Vagina (tissue), 2 donors: Measurements from ENCODE around the gene GLCCI1. TPM values are rescaled to one million over a fixed set of nuclear protein-coding genes. Genes with fewer than 3 reads are reported as not detected.
"Not testable (repeated sequence)": the region's sequence is repeated elsewhere in the genome, so short reads cannot be mapped to it uniquely, and the experiment has no call there.

ENCODE experiments used
- DNase-seq, 2 donors: peaks; one replicate each; pipeline ENCODE4 v3.0.0-alpha.2; 2017; ENCODE audit errors: extremely low spot score in 2 of 2
- H3K27ac ChIP-seq: fragments of 200-600 bp; sonication (generic); one replicate; pipeline ENCODE4 v1.5.1; 2019
- H3K27me3 ChIP-seq: fragments of 200-600 bp; sonication (generic); one replicate; pipeline ENCODE4 v1.5.1; 2019
- H3K36me3 ChIP-seq, 2 donors: fragments of 200-600 bp; sonication (generic); one replicate each; pipeline ENCODE4 v1.5.1; 2017 to 2019
- H3K4me1 ChIP-seq: fragments of 200-600 bp; sonication (generic); one replicate; pipeline ENCODE4 v1.5.1; 2019
- H3K4me3 ChIP-seq, 2 donors: fragments of 200-600 bp; sonication (generic); 1 replicate in 1 of 2; 2 replicates in 1 of 2; pipeline ENCODE4 v1.5.1; 2016 to 2019
- H3K9me3 ChIP-seq: fragments of 200-600 bp; sonication (generic); one replicate; pipeline ENCODE4 v1.5.1; 2019
- CTCF ChIP-seq, 3 experiments: fragments of 450-650 bp in 2 of 3; fragments of 200-600 bp in 1 of 3; sonication (generic) in 1 of 3; IDR thresholded peaks; one replicate each; pipeline ENCODE4 v1.5.1; 2017 to 2019; ENCODE audit warnings: antibody characterized with exemption in 3 of 3, mild to moderate bottlenecking in 2 of 3, moderate library complexity in 2 of 3
- POLR2A ChIP-seq, 2 donors: fragments of 450-650 bp; IDR thresholded peaks; one replicate each; pipeline ENCODE4 v1.6.1; 2017; ENCODE audit warnings: antibody characterized with exemption in 2 of 2, mild to moderate bottlenecking in 2 of 2, moderate library complexity in 2 of 2
- POLR2AphosphoS5 ChIP-seq, 2 donors: sonication (generic); formaldehyde crosslinking; IDR thresholded peaks; one replicate each; pipeline ENCODE4 v1.9.0; 2017; ENCODE audit warnings: antibody characterized with exemption in 2 of 2, mild to moderate bottlenecking in 2 of 2, low read depth in 1 of 2; ENCODE audit not compliant: insufficient read depth in 1 of 2
- intact Hi-C: fragments of 100-400 bp; cut with DNase I; formaldehyde crosslinking; loops from one replicate; pipeline ENCODE4 v1.15.1; 2023
- total RNA-seq: library from RNA; depleted of rRNA; stranded (reverse); fragments of >200 nt; gene quantifications from one replicate; pipeline ENCODE4 v1.2.3, GENCODE V29; 2016

GLCCI1 gene
- total RNA-seq, 1 donor from 2014 or later, result 9.1 TPM

DNA sequence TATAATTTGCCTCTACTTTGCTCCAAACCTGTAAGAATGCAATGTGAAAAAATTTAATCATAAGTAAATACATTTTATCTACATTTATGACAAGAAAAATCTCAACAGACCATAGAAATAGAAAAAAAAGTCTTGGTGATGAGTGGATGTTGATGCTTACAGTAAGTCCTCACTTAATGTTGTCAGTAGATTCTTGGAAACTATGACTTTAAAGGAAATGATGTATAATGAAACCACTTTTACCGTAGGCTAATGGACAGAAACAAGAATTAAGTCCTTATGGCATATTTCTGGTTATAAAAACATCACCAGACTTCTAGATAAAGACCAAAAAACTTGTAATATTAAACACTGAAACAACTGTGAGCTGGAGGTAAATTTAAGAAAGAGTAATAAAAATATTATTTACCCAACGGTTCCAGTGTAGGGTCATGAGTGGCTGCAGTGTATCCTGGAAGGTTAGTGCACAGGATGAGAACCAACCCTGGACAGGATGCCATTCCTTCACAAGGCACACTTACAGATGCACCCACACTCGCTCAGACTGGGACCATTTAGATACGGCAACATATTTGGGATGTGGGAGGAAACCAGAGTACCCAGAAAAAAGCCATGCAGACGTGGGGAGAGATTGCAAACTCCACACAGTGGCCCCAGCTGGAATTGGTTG, 76.3 kb downstream of the GLCCI1 start:
- no peaks in the 10 kb centered on the region for H3K27me3 ChIP-seq
- no peak for TF ChIP-seq CTCF (IDR thresholded peaks at IDR 0.05)
- no peak for TF ChIP-seq POLR2A (IDR thresholded peaks at IDR 0.05)
- TF ChIP-seq POLR2AphosphoS5 (IDR thresholded peaks at IDR 0.05; ENCODE audit: insufficient read depth in 1 of 2, low read depth in 1 of 2), result no peak
- no peaks in the 10 kb centered on the region for H3K9me3 ChIP-seq
- H3K27ac ChIP-seq, result no peak overlapping the region
- H3K4me1 ChIP-seq, result no peaks in the 10 kb centered on the region
- H3K4me3 ChIP-seq, result no peak overlapping the region
- intact Hi-C loops, result no loop called here
- DNase-seq, result no peak
- no peaks in the 10 kb centered on the region for H3K36me3 ChIP-seq

DNA sequence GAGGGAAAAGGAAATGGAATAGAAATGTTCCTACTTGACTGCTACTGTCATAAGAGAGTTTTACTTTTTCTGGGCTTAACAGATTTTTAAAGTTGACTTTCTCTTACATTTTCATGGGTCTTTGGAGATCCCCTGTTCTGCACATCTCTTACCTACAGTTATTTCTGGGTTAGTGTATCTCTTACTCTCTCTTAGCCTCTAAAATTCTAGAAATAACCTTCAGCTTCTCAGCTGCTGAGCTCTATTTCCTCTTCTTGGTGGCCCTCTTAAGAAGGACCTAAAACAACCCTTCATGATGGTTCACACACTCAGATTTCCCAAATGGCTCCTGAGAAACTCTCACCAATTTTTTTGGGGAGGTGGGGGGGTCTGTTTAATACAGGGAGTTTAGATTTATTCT, 79.5 kb downstream of the GLCCI1 start:
- H3K4me3 ChIP-seq, H3K4me1 ChIP-seq, H3K27me3 ChIP-seq, H3K9me3 ChIP-seq, H3K36me3 ChIP-seq, H3K27ac ChIP-seq, DNase-seq, intact Hi-C loops: not testable (repeated sequence)

- H3K27me3 ChIP-seq, result no peaks in the 10 kb centered on the region
- intact Hi-C loops, result no loop called here
- H3K4me3 ChIP-seq, result no peak overlapping the region
- H3K9me3 ChIP-seq, result no peaks in the 10 kb centered on the region
- no peak for DNase-seq
- no peaks in the 10 kb centered on the region for H3K4me1 ChIP-seq
- TF ChIP-seq POLR2A (IDR thresholded peaks at IDR 0.05), result no peak
- TF ChIP-seq POLR2AphosphoS5 (IDR thresholded peaks at IDR 0.05; ENCODE audit: insufficient read depth in 1 of 2, low read depth in 1 of 2), result no peak
- TF ChIP-seq CTCF (IDR thresholded peaks at IDR 0.05), result no peak
- H3K27ac ChIP-seq, result no peak overlapping the region
- no peaks in the 10 kb centered on the region for H3K36me3 ChIP-seq
Observed at GRCh38 chr7:8051373-8051772, 82.8 kb downstream of the GLCCI1 start.

DNA sequence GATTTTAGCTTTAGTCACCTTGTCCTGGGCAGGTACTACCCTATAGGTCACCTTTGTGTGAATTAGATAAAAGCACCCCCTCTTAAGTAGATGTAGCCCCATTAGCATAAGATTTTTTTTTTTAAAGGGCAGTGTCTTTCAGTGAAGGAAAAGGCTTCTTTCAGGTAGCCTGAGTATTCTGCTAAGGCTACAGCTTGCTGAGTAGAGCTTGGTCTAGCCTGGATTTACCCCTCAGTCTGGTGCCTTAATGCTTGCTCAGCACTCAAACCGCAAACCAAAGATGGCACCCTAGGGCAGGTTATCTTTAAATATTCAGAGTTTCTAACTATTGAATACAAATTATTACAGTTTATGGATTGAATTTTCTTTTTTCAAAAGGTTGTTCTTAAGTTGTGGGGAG, 83.4 kb downstream of the GLCCI1 start:
- Histone ChIP-seq H3K27me3 (no peaks in the 10 kb centered on the region), H3K4me3 (no peak overlapping the region), H3K9me3 (no peaks in the 10 kb centered on the region), H3K4me1 (no peaks in the 10 kb centered on the region), H3K27ac (no peak overlapping the region), H3K36me3 (no peaks in the 10 kb centered on the region)
- no peak for DNase-seq
- TF ChIP-seq CTCF (IDR thresholded peaks at IDR 0.05) (no peak), POLR2AphosphoS5 (IDR thresholded peaks at IDR 0.05; ENCODE audit: insufficient read depth in 1 of 2, low read depth in 1 of 2) (no peak), POLR2A (IDR thresholded peaks at IDR 0.05) (no peak)
- intact Hi-C loops, result no loop called here

DNA sequence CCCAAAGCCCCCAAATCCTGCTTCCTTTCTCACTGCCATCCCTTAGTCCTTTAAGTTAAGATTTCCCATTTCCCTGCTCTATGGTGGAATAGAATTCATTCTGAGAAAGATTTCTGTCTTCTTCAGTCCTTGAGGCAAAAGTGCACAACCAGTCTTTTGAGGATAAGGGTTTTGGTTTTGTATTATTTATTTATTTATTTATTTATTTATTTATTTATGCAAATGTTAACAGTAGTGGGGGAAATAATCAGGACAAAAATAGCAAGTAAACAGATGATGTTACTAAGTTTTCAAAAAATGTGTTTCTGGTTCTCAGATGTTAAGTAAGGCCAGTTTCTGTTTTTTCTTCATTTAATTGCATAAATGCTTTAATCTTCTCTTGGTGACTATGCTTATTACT, 84.2 kb downstream of the GLCCI1 start:
- no peak for TF ChIP-seq POLR2AphosphoS5 (IDR thresholded peaks at IDR 0.05; ENCODE audit: insufficient read depth in 1 of 2, low read depth in 1 of 2)
- no peak for TF ChIP-seq POLR2A (IDR thresholded peaks at IDR 0.05)
- TF ChIP-seq CTCF (IDR thresholded peaks at IDR 0.05), result no peak
- Histone ChIP-seq H3K27me3 (no peaks in the 10 kb centered on the region), H3K36me3 (no peaks in the 10 kb centered on the region), H3K4me3 (no peak overlapping the region), H3K9me3 (no peaks in the 10 kb centered on the region), H3K27ac (no peak overlapping the region), H3K4me1 (no peaks in the 10 kb centered on the region)
- DNase-seq, result no peak
- intact Hi-C loops, result no loop called here
